Measurements from ENCODE around the gene ADORA2B.

DNA sequence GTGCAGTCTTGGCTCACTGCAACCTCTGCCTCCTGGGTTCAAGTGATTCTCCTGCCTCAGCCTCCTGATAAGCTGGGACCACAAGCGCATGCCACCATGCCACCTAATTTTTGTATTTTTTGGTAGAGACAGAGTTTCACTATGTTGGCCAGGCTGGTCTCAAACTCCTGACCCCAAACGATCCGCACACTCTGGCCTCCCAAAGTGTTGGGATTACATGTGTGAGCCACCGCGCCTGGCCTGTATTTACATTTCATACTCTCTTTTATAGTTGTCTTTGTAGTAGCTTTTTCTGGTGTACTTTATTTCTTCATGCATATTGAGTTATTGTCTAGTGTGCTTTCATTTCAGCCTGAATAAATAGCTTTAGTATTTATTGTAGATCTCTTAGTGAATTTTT is 10.1 kb upstream of the ADORA2B start:
- TF ChIP-seq RFX5 (IDR thresholded peaks at IDR 0.05; ENCODE audit: borderline replicate concordance, low read depth, low read length) = no peak
- no peak for TF ChIP-seq CBX8 (IDR thresholded peaks at IDR 0.05; ENCODE audit: borderline replicate concordance, low read depth, low read length)
- TF ChIP-seq, protein P1, sequence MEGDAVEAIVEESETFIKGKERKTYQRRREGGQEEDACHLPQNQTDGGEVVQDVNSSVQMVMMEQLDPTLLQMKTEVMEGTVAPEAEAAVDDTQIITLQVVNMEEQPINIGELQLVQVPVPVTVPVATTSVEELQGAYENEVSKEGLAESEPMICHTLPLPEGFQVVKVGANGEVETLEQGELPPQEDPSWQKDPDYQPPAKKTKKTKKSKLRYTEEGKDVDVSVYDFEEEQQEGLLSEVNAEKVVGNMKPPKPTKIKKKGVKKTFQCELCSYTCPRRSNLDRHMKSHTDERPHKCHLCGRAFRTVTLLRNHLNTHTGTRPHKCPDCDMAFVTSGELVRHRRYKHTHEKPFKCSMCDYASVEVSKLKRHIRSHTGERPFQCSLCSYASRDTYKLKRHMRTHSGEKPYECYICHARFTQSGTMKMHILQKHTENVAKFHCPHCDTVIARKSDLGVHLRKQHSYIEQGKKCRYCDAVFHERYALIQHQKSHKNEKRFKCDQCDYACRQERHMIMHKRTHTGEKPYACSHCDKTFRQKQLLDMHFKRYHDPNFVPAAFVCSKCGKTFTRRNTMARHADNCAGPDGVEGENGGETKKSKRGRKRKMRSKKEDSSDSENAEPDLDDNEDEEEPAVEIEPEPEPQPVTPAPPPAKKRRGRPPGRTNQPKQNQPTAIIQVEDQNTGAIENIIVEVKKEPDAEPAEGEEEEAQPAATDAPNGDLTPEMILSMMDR (IDR thresholded peaks at IDR 0.05; ENCODE audit: control extremely low read depth in 1 of 3, insufficient read depth in 1 of 3, low read depth in 1 of 3, low read length in 3 of 3) = no peak
- TF ChIP-seq RNF2 (IDR thresholded peaks at IDR 0.05; ENCODE audit: borderline replicate concordance, low read depth, low read length, missing control alignments, poor library complexity, severe bottlenecking) = no peak
